HL-60 (cell line): ENCODE data around the gene ATP1A3.

Experiments used
- DNase-seq, 2 experiments: peaks; one replicate each; pipeline ENCODE4 v3.0.0-alpha.2; 2010 to 2020; ENCODE audit warnings: low read depth in 1 of 2, low spot score in 1 of 2
- H3K27ac ChIP-seq: fragments of 250-450 bp; sonication (Bioruptor Pico); replicated peaks from 2 replicates; pipeline ENCODE4 v1.5.1; 2020; ENCODE audit warnings: mild to moderate bottlenecking, moderate library complexity
- H3K27me3 ChIP-seq: fragments of 250-450 bp; sonication (Bioruptor Pico); 2 replicates; pipeline ENCODE4 v1.5.1; 2021; ENCODE audit warnings: mild to moderate bottlenecking, moderate library complexity; ENCODE audit not compliant: insufficient read depth, poor library complexity, severe bottlenecking
- H3K4me3 ChIP-seq: replicated peaks from 2 replicates; pipeline ENCODE4 v1.5.1; 2011; ENCODE audit warnings: mild to moderate bottlenecking, control low read depth, low read length; ENCODE audit not compliant: insufficient read depth
- CTCF ChIP-seq: IDR thresholded peaks from one replicate; pipeline ENCODE4 v1.5.1; 2011; ENCODE audit warnings: low read length, control low read depth, inconsistent platforms; ENCODE audit not compliant: insufficient read depth
- GABPA ChIP-seq: IDR thresholded peaks from 2 replicates; pipeline ENCODE4 v1.6.1; 2012; ENCODE audit warnings: low read depth
- POLR2AphosphoS5 ChIP-seq: IDR thresholded peaks from 2 replicates; pipeline ENCODE4 v1.6.1; 2012; ENCODE audit warnings: low read depth
- REST ChIP-seq: IDR thresholded peaks from 2 replicates; pipeline ENCODE4 v1.6.1; 2012; ENCODE audit warnings: low read depth; ENCODE audit not compliant: insufficient replicate concordance
- SPI1 ChIP-seq: IDR thresholded peaks from 2 replicates; pipeline ENCODE4 v1.6.1; 2012; ENCODE audit warnings: low read depth, mild to moderate bottlenecking, borderline replicate concordance

ATP1A3 gene

GRCh38 chr19:41933693-41934426, 60.2 kb downstream of the ATP1A3 start:
- Histone ChIP-seq H3K27me3 (peaks cover 17% of the 10 kb centered on the region), H3K27ac (no peak overlapping the region), H3K4me3 (no peak overlapping the region)
- TF ChIP-seq SPI1, result peak; percentile 19; the same call in 1 of the 2 replicates
- TF ChIP-seq CTCF, result no peak
- DNase-seq, result peak in 1 of 2 experiments; percentile 59

GRCh38 chr19:41932720-41933332, 61.2 kb downstream of the ATP1A3 start:
- Histone ChIP-seq H3K27ac (no peak overlapping the region), H3K4me3 (no peak overlapping the region), H3K27me3 (peaks cover 18% of the 10 kb centered on the region)
- TF ChIP-seq GABPA (no peak), REST (no peak), SPI1 (no peak), POLR2AphosphoS5 (no peak), CTCF (no peak)
- DNase-seq, result no peak

- Histone ChIP-seq H3K27ac (no peak overlapping the region), H3K4me3 (no peak overlapping the region), H3K27me3 (peaks cover 23% of the 10 kb centered on the region)
- no peak for DNase-seq
- TF ChIP-seq REST, result no peak
These were observed 61.7 kb downstream of the ATP1A3 start for GRCh38 chr19:41932259-41932719.

- Histone ChIP-seq H3K27ac (no peak overlapping the region), H3K4me3 (no peak overlapping the region)
These were observed 63.0 kb downstream of the ATP1A3 start for GRCh38 chr19:41930926-41931592.

More at GRCh38 chr19:41930926-41931592, 63.0 kb downstream of the ATP1A3 start:
- TF ChIP-seq REST (no peak), SPI1 (no peak), POLR2AphosphoS5 (no peak), GABPA (no peak), CTCF (no peak)
- DNase-seq, result no peak
- H3K27me3 ChIP-seq, result peaks cover 33% of the 10 kb centered on the region
